ENCODE results near the gene PLXNB2.
A peak's percentile ranks its signal among the peaks of the same experiment; 100 is the strongest.

The PLXNB2 gene

GRCh38 chr22:50245214-50246072 lies 62.0 kb downstream of the PLXNB2 start:
- Mint-ChIP-seq H3K27me3 (ENCODE audit: low read depth, poor library complexity) (peaks cover 4% of the 10 kb centered on the region), H3K9me3 (no peaks in the 10 kb centered on the region), H3K36me3 (ENCODE audit: low read depth) (no peaks in the 10 kb centered on the region), H3K27ac (peak overlapping the region; percentile 99), H3K4me1 (peaks cover 62% of the 10 kb centered on the region), H3K4me3 (peak overlapping the region; percentile 96)
- TF ChIP-seq CTCF (IDR thresholded peaks at IDR 0.05): no peak
- DNase-seq: no peak

GRCh38 chr22:50244420-50245213 lies 62.8 kb downstream of the PLXNB2 start, which contains the start of gene TUBGCP6:
Gene TUBGCP6 (minus strand): TSS chr22:50245023. CDS start chr22:50244459, 564 bp downstream.
- Mint-ChIP-seq H3K4me1 (peaks cover 55% of the 10 kb centered on the region), H3K36me3 (ENCODE audit: low read depth) (no peaks in the 10 kb centered on the region), H3K4me3 (peak within 1 kb of the TSS; percentile 96), H3K9me3 (no peaks in the 10 kb centered on the region), H3K27me3 (ENCODE audit: low read depth, poor library complexity) (peaks cover 4% of the 10 kb centered on the region), H3K27ac (peak within 1 kb of the TSS; percentile 99)
- peak; percentile 94 for DNase-seq
- no peak for TF ChIP-seq CTCF (IDR thresholded peaks at IDR 0.05)

GRCh38 chr22:50243685-50244419 lies 63.6 kb downstream of the PLXNB2 start:
- H3K9me3 Mint-ChIP-seq: no peaks in the 10 kb centered on the region
- peaks cover 4% of the 10 kb centered on the region for H3K27me3 Mint-ChIP-seq (ENCODE audit: low read depth, poor library complexity)
- H3K4me3 Mint-ChIP-seq: peak overlapping the region; percentile 96

GRCh38 chr22:50242406-50242949 lies 65.0 kb downstream of the PLXNB2 start:
- no peak for DNase-seq
- H3K36me3 Mint-ChIP-seq (ENCODE audit: low read depth): peaks cover 7% of the 10 kb centered on the region
- H3K4me3 Mint-ChIP-seq: peak overlapping the region; percentile 96
- no peak overlapping the region for H3K27ac Mint-ChIP-seq
- TF ChIP-seq CTCF (IDR thresholded peaks at IDR 0.05): no peak
- no peaks in the 10 kb centered on the region for H3K9me3 Mint-ChIP-seq
- peaks cover 49% of the 10 kb centered on the region for H3K4me1 Mint-ChIP-seq
- peaks cover 7% of the 10 kb centered on the region for H3K27me3 Mint-ChIP-seq (ENCODE audit: low read depth, poor library complexity)

More at GRCh38 chr22:50243685-50244419, 63.6 kb downstream of the PLXNB2 start:
- Mint-ChIP-seq H3K36me3 (ENCODE audit: low read depth) (no peaks in the 10 kb centered on the region), H3K4me1 (peaks cover 55% of the 10 kb centered on the region), H3K27ac (peak overlapping the region; percentile 99)
- no peak for TF ChIP-seq CTCF (IDR thresholded peaks at IDR 0.05)
- DNase-seq: no peak

GRCh38 chr22:50238755-50239154 lies 68.7 kb downstream of the PLXNB2 start:
- peaks cover 24% of the 10 kb centered on the region for H3K36me3 Mint-ChIP-seq (ENCODE audit: low read depth)
- H3K27ac Mint-ChIP-seq: no peak overlapping the region
- no peak overlapping the region for H3K4me3 Mint-ChIP-seq
- H3K9me3 Mint-ChIP-seq: no peaks in the 10 kb centered on the region
- peaks cover 14% of the 10 kb centered on the region for H3K27me3 Mint-ChIP-seq (ENCODE audit: low read depth, poor library complexity)
- no peak for DNase-seq
- peaks cover 29% of the 10 kb centered on the region for H3K4me1 Mint-ChIP-seq
- no peak for TF ChIP-seq CTCF (IDR thresholded peaks at IDR 0.05)
